ENCODE data around the gene SPG7. TPM values are rescaled to one million over a fixed set of nuclear protein-coding genes. Genes with fewer than 3 reads are reported as not detected.

SPG7 gene
- total and polyA plus RNA-seq, 9 of the 15 experiments (the other 6 are each of a cell fraction or from before 2014, with no cell fraction given) = 5.8 to 89.1 (median 49.4) TPM

GRCh38 chr16:89491238-89491869, 16.8 kb upstream of the SPG7 start (continued):
- TF ChIP-seq ZBTB5 (IDR thresholded peaks at IDR 0.05) (no peak), ZNF511 (CRISPR knock-in tag; IDR thresholded peaks at IDR 0.05) (no peak), PHTF2 (CRISPR knock-in tag; IDR thresholded peaks at IDR 0.05) (no peak), GABPB1 (CRISPR knock-in tag; IDR thresholded peaks at IDR 0.05) (no peak), EHMT2 (IDR thresholded peaks at IDR 0.05) (no peak), RFX5 (IDR thresholded peaks at IDR 0.05; ENCODE audit: low read depth, low read length) (no peak), MLX (CRISPR knock-in tag; conservative IDR thresholded peaks at IDR 0.05) (no peak), RNF2 (IDR thresholded peaks at IDR 0.05) (no peak), ZEB2 (IDR thresholded peaks at IDR 0.05) (no peak), KLF16 (IDR thresholded peaks at IDR 0.05) (no peak), GTF2E2 (tag; IDR thresholded peaks at IDR 0.05) (no peak), RBM34 (IDR thresholded peaks at IDR 0.05; ENCODE audit: borderline replicate concordance, insufficient read depth, low read length) (no peak), NR2C2 (CRISPR knock-in tag; IDR thresholded peaks at IDR 0.05) (no peak), NR2C2 (tag; IDR thresholded peaks at IDR 0.05) (no peak), ZNF239 (CRISPR knock-in tag; IDR thresholded peaks at IDR 0.05) (no peak), FOXO4 (CRISPR knock-in tag; IDR thresholded peaks at IDR 0.05) (no peak), NCOA2 (IDR thresholded peaks at IDR 0.05; ENCODE audit: partially characterized antibody in 2 of 2) (no peak), HMGXB4 (CRISPR knock-in tag; IDR thresholded peaks at IDR 0.05) (no peak), TCF7L2 (IDR thresholded peaks at IDR 0.05; ENCODE audit: low read depth, low read length) (no peak), ZBTB7A (IDR thresholded peaks at IDR 0.05; ENCODE audit: borderline replicate concordance, control insufficient read depth, low read depth, low read length) (peak; percentile 45; the same call in 1 of the 2 replicates), KAT7 (CRISPR knock-in tag; IDR thresholded peaks at IDR 0.05; ENCODE audit: borderline replicate concordance) (0 out of 2 replicates have a peak, but pooled peaks have one; percentile 39), ETV1 (tag; conservative IDR thresholded peaks at IDR 0.05; ENCODE audit: low read depth) (no peak), CBFB (CRISPR knock-in tag; IDR thresholded peaks at IDR 0.05) (no peak), DMBX1 (CRISPR knock-in tag; IDR thresholded peaks at IDR 0.05; ENCODE audit: borderline replicate concordance) (no peak)
